GM21529 (cell line): Measurements from ENCODE around the gene GPX6.
"Not testable (repeated sequence)": the region's sequence is repeated elsewhere in the genome, so short reads cannot be mapped to it uniquely, and the experiment has no call there.

ENCODE experiments used
- ATAC-seq: cut with Tn5 transposase; IDR thresholded peaks from one replicate; pipeline ENCODE4 v1.9.1; 2021; ENCODE audit not compliant: unreplicated experiment

The GPX6 gene

DNA sequence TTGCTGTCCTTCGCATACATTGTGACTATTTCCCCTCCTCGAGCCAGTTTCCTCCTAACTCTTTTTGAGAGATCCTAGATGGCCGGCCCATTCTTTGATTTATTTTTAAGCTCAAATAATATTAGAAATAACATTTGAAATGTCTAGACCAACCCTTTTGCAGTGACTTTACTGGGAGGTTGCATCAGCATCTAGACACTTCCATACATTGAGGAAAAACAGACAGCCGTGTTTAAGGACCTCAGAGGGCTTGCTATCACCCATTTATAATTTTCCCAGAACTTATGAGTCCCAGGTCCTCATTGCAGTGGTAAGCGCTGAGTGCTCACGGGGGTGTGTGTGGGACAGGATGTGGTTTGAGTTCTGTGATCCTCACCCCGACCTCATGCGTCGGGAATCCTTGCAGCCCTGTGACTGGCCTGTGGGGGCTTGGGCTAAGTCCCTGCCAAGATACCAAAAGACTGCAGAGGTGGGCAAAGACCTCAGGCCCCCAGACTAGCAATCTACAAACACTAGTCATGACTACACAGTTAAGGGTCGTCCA lies 10.0 kb upstream of the GPX6 start, which contains the start of gene GPX5:
Gene GPX5 (plus strand): TSS at position 386 of the 544 bp plus-strand sequence. CDS start 133 bp downstream, at position 519.
- ATAC-seq = no peak

DNA sequence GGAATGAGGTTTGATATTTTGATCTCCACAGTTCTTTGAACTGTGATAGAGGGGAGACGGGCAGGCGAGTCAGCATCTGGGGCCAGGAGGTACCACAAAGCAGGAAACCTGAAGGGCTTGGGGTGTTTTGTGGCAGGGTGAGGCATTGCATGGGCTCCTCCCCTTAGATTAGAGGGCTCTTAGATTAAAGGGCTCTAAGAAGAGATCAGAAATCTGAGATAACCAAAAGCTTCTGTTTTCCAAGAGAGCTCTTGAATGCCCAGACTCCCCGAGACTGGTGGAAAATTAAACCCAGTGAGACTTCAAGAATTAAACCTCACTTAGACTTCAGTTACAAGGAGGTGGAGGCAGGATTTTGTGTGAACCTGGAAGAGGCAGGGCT lies 7.6 kb upstream of the GPX6 start:
- no peak for ATAC-seq

DNA sequence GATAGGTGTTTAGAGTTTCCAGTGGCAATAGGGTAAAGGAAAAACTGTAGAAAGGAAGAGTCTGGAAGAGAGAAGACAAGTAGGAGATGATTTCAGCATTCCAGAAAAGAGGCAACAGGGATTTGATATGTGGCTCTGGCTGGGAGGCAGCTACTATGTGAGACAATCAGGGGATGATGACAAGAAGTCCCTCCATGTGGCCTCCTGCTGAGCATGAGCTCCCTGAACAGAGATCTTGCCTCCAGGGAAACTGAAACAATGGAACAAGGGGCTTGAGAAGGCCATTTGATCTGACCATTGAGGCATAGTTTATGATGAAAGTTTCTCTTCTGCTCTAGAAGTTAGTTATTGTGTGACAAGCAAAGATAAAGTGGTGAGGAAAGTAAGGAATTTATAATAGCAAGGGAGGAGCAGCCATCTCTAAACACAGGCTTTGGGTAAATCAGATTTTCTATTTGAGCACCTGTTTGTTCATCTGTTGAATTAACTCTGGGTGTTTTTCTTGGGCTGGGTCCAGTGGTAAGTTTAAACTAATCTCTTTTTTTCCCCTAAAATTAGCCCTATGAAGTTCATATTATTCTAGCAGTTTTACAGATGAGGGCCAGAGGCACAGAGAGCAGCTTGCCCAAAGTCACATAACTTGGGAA lies 7.1 kb upstream of the GPX6 start:
- ATAC-seq = no peak

DNA sequence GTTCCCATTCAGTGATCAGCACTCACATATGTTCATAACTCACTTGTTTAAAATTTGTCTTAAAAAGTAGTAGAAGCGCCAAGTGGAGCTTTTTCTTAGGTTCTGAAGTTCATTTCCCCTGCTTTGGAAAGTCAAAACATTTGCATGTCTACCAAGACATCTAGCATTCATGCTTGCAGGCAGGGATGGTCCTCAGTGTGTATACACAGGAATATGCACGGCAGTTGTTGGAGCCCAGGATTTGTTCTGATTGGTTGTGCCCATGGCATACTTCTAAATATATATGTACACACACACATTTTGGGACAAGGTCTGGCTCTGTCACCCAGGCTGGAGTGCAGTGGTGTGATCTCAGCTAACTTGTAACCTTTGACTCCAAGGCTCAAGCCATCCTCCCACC lies 2.4 kb upstream of the GPX6 start:
- ATAC-seq = no peak

DNA sequence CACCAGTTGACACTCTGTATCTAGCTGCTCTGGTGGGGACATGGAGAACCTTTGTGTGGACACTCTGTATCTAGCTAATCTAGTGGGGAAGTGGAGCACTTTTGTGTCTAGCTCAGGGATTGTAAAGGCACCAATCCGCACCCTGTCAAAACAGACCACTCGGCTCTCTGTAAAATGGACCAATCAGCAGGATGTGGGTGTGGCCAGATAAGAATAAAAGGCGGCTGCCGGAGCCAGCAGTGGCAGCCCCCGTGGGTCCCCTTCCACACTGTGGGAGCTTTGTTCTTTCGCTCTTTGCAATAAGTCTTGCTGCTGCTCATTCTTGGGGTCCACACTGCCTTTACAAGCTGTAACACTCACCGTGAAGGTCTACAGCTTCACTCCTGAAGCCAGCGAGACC lies 3.2 kb downstream of the GPX6 start:
- not testable (repeated sequence) for ATAC-seq

DNA sequence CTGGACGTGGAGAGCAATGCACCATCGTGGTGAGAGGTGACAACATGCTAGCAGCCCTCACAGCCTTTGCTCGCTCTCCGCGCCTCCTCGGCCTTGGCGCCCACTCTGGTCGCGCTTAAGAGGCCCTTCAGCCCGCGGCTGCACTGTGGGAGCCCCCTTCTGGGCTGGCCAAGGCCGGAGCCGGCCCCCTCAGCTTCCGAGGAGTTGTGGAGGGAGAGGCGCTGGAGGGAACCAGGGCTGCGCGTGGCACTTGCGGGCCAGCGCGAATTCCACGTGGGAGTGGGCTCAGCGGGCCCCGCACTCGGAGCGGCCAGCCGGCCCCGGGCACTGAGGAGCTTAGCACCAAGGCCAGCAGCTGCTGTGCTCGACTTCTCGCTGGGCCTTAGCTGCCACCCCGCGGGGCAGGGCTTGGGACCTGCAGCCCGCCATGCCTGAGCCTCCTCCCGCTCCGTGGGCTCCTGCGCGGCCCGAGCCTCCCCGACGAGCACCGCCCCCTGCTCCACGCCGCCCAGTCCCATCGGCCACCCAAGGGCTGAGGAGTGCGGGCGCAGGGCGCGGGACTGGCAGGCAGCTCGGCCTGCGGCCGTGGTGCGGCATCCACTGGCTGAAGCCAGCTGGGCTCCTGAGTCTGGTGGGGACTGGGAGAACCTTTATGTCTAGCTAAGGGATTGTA lies 3.8 kb downstream of the GPX6 start:
- ATAC-seq = no peak

DNA sequence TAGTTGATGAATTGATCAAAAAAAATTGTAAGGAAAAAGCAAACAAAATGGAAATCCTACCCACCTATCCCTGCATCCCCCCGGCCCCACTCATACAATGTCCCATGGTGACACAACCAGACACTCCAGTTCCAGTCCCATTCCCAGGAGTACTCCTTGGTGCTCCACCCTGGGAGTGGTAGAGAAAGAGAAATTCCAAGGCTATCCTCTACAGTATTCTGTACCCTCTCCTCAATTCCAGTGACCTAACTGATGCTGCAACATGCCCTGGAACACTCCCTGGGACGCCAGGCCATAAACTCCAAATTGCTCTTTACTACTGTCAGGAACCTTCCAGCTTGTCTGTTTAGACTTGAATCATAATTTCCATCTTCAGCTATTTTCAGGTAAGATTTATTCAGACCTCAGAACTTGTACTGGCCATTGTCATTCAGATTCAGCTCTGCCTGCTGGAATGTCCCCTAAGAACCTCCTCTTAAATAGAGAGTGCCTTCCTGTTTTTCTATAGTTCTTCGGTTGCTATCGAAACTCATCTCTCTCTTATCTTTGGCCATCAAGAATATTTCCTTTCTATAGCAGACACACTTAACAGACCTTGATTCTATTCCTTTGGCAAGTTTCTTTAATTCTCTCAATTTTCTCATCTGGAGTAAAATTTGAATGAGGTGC lies 8.7 kb downstream of the GPX6 start:
- no peak for ATAC-seq

DNA sequence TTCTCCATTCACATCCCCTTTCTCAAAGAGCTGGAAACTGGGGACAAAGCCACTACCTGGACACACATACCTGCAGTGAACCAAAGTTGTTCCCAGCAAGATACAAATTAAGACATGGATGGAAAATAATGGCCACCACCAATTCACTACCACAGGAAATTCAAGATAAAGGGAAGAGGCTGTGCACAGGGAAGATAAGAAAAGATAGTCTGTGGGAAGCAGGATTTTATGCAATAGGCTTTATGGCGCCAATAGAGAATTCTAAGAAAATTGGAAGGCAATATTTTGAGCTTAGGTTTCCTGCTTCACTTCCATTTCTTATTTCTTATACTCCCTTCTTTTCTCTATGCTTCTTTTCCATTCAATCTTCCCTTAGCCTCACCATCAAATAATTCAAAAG lies 9.9 kb downstream of the GPX6 start:
- no peak for ATAC-seq

DNA sequence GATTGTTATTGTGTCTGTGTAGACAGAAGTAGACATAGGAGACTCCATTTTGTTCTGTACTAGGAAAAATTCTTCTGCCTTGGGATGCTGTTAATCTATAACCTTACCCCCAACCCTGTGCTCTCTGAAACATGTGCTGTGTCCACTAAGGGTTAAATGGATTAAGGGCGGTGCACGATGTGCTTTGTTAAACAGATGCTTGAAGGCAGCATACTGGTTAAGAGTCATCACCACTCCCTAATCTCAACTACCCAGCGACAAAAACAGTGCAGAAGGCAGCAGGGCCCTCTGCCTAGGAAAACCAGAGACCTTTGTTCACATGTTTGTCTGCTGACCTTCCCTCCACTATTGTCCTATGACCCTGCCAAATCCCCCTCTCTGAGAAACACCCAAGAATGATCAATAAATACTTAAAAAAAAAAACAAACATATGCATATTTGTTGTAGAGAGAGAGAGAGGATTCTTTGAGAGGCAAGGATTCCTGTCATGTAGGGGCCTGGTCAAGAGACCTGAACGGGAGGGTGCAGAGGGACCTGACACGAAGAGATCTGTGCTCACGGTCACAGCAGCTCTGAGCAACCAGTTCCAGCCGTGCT lies 12.8 kb downstream of the GPX6 start:
- not testable (repeated sequence) for ATAC-seq

DNA sequence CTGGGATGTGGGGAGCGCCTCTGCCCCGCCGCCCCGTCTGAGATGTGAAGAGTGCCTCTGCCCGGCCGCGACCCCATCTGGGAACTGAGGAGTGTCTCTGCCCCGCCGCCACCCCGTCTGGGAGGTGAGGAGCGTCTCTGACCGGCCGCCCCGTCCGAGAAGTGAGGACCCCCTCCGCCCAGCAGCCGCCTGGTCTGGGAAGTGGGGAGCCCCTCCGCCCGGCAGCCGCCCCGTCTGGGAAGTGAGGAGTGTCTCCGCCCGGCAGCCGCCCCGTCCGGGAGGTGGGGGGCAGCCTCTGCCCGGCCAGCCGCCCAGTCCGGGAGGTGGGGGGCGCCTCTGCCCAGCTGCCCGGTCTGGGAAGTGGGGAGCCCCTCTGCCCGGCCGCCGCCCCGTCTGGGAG lies 13.5 kb downstream of the GPX6 start:
- ATAC-seq = not testable (repeated sequence)

DNA sequence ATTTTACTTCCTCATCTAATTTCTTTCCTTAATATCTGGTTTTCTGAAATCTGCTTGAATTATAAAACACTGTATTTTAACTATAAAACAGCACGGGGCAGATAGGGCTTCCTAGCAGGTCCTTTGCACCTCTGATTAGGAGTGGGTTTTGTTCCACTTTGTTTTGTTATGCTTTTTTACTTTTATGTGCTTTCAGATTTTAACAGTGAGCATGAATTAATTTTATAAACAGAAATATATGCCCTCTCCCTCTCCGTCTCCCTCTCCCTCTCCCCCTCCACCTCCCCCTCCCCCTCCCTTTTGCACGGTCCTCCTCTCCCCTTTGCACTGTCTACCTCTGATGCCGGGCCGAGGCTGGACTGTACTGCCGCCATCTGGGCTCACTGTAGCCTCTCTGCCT lies 14.3 kb downstream of the GPX6 start:
- ATAC-seq = no peak

DNA sequence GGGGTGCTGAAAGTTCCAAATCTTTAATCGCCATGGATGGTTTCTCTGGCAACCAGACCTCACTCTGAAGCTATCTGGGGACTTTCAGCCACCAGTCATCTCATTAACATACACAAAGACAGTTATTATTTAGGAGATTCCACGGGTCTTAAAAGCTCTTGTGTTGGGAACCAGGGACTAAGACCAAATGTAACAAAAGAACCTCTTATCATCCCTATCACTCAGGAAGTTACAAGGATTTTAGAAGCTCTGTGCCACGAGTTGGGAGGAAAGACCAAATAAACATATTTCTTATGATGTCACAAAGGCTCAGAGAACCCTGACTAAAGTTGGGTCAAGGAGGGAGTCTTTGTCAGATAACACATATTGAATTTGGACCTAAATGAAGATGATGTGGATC lies 17.7 kb downstream of the GPX6 start:
- no peak for ATAC-seq

DNA sequence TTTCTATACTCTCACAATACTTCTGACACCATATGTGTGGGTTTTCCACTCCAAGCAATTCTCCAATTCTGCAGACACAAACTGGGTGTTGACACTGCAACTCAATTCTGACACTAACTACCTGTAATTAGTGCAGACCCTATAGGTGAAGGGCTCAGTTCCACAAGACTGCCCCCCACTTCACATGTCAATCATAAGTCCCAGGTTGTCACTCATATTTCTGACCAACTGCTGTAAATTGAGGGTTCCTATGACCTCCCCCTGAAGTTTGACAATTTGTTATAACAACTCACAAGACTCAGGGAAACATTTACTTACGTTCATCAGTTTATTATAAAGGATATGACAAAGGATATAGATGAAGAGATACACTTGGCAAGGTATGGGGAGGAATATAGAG lies 18.3 kb downstream of the GPX6 start:
- ATAC-seq = no peak

DNA sequence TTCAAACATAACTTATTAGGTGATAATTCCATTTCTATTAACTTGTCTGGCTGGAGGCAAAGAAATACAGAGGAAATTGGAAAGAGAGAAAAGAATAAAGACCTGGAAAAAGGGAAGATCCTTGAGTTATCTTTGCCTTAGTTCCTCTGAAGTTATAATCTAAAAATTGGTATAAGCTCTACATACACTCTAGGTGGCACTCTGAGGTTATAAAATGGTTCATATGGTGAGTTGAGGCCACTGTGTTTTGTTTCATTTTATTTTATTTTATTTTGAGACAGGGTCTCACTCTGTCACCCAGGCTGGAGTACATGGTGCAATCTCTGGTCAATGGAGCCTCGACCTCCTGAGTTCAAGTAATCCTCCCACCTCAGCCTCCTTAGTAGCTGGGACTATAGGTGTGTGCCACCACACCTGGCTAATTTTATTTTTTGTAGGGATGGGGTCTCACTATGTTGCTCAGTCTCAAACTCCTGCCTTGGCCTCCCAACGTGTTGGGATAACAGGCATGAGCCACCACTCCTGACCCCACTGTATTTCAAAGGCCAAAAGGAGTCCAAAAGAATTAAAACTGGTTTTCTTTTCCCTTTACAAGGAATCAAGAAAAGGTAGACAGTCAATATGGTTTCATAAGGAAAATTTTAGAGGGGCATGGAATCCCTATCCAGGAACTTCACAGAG lies 19.4 kb downstream of the GPX6 start:
- no peak for ATAC-seq

DNA sequence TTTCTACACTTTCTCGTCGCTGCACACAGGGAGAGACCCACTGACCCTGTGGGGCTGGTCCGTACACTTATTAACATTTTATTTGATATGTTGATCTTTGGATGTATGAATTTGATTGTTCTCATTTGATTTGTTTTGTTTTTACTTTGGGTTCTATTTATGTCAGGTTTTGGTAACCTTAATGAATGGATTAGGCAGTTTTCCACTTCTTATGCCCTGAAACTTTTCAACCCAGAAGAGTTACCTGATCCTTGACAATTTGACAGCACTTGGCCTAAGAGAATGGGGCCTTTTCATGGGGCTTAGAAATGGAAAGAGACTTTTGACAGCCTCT lies 23.6 kb downstream of the GPX6 start:
- ATAC-seq = no peak

DNA sequence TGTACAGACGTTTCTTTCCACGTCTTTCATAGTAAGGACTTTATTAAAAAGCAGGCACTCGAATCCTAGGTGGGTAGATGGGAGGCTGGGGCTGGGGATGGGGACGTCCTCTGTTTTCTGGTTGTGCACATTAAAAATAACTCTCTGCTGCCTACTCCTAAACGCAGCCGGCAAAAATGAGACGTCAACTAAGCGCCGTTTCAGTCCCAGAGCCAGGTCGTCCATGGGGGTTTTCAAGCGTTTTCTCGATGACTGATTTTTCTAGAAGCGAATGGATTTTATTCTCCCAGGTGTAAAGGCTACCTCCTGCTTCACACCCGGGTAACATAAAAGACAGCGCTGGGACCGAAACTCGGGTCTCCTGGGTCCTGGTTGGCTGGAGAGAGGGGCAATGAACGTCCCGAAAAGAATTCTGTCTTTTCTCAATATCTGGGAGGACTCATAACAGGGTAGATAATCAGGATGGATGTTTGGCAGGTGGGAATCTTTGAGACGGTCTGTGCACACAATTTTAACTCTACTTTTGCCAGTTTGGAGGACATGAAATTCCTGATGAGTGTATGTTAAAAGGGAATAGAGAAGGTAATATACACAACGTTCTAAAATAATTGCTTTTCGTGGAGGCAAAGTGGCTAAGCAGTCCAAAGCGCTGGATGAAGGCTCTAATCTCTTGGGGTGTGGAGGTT lies 25.2 kb downstream of the GPX6 start:
- ATAC-seq = peak; percentile 22

DNA sequence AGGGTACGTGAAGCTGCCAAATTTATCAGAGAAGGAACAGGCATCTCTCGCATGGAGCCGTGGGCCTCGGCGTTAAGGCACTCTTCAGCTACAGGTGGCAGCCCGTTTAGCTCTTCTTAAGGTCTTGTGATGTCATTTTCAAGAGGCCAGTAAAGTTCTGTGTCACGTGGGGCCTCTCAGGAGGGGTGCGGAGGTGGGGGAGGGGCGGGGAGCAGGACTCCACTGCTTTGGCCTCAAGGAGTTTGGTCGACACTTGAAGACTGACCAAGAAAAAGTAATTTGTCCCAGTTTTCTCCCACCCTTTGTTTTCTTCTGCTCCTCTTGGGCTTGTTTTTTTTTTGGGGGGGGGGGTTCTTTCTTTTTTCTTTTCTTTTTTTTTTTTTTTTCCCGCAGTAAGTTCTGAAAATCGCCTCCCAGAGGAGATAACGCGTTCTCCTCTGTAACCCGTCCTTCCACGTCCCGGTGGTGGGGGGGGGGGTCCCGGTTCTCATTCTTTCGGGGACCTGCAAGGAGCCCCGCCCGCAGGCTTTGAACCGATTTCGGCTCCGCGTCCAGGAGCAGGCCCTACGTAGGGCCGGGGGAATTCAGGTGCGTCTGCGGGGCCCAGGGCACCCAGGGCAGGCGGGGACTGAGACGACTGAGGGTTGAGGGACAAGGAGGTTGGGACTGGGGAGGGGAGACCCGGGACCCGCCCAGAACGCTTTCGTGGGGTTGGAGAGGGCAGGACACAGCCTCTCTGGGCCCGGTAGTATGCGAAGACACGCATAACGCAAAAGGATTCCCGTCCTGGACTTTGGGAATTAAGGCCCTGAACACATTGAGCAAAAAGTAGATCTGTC lies 26.0 kb downstream of the GPX6 start:
- ATAC-seq = peak; percentile 81

DNA sequence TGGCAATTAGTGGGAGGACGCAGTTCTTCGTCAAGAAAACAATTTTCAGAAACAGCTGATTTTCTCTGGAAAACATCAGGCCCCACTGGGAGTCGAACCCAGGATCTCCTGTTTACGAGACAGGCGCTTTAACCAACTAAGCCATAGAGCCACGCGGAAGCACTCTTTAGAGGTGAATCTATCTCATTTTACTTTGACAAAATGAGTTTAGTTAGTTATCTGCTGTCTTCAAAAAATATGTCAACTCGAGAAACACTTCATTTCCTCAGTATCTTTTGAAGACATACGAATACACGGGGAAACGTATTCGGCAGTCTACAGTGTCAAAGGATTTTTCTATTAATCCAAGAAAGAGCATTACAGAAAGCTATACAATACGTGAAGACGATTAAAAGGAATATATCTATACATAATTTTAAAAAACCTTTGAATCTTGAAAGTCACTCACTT lies 26.7 kb downstream of the GPX6 start:
- ATAC-seq = no peak

DNA sequence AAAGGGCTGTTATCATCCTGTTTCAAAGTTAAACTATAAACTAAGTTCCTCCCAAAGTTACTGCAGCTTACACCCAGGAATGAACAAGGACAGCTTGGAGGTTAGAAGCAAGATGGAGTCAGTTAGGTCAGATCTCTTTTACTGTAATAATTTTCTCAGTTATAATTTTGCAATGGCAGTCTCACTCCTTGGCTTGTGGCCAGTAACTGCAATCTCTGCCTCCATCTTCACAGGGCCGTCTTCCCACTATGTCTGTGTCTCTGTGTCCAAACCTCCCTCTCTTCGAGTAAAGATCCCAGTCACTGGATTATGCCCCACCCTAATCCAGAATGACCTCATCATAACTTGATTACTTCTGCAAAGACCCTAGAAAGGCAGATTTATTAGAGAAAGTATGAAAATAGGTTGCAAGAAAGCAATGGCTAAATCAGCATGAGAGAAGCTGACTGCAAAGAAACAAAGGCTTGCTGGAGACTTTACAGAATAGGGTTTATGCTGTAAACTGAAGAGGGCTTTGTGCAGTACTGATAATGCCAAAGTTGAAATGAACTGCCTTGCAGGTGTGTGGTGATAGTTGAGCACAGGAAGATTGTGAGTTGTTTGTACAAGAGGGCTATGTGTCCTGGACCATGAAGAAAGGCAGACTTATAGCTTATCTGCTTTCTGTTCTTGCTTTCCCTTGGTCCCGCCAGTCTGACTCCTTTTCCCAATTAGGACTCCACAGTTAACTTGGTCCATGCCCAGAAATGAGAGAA lies 28.4 kb downstream of the GPX6 start:
- no peak for ATAC-seq
